HCT116 (cell line): ENCODE results near the gene UBE3B. TPM values are rescaled to one million over a fixed set of nuclear protein-coding genes. Genes with fewer than 3 reads are reported as not detected.

Source experiments
- ATAC-seq: fragments of 200-7000 bp; cut with Tn5 transposase; 2 replicates; pipeline ENCODE4 v1.9.1; 2020; ENCODE audit warnings: mild to moderate bottlenecking, moderate library complexity
- BruUV-seq: library from RNA; stranded (reverse); fragments of 400-500 nt; replicated peaks from 2 replicates; lab custom pipeline; 2021; lab: Mats Ljungman, UMichigan
- CTCF ChIA-PET: fragments of 300-600 bp; sonication (Branson Sonifier 250); formaldehyde crosslinking; loops from one replicate; lab custom pipeline; 2021; ENCODE audit warnings: antibody characterized with exemption; lab: Charles Lee
- POLR2A ChIA-PET: fragments of 300-600, 350-600 bp; sonication (Branson Sonifier 250); formaldehyde crosslinking; loops from one replicate; lab custom pipeline; 2021; ENCODE audit warnings: antibody characterized with exemption; lab: Charles Lee
- RAD21 ChIA-PET, 2 experiments: fragments of 300-600 bp; sonication (Branson Sonifier 250); formaldehyde crosslinking; loops; one replicate each; lab custom pipeline; 2023; ENCODE audit warnings: low total read pairs in 2 of 2; ENCODE audit not compliant: uncharacterized antibody in 2 of 2, unreplicated experiment in 2 of 2, low non-redundant PET in 1 of 2; lab: Charles Lee
- DNase-seq: peaks from one replicate; pipeline ENCODE4 v3.0.0-alpha.2; 2010; ENCODE audit warnings: low read depth, low spot score
- H2AFZ ChIP-seq: fragments of 200-600 bp; shearing (Covaris generic), sonication (generic); 2 replicates; pipeline ENCODE4 v1.6.1; 2017; ENCODE audit warnings: low read depth, mixed run types, mixed read lengths, antibody characterized with exemption, low read length; ENCODE audit not compliant: poor library complexity, severe bottlenecking
- H3K27ac ChIP-seq: 2 replicates; pipeline ENCODE4 v1.5.1; 2012; ENCODE audit warnings: low read depth, low read length
- H3K27me3 ChIP-seq: fragments of 200-600 bp; sonication (generic); 2 replicates; pipeline ENCODE4 v1.6.1; 2016; ENCODE audit warnings: mixed run types, low read length, mixed read lengths; ENCODE audit not compliant: insufficient read depth
- H3K36me3 ChIP-seq, 2 experiments: fragments of 200-500 bp in 1 of 2; fragments of 200-600 bp in 1 of 2; sonication (Bioruptor generic) in 1 of 2; sonication (generic) in 1 of 2; 2 replicates each; pipeline versions ENCODE4 v1.5.1 to v1.6.1; 2014 to 2016; ENCODE audit warnings: low read length in 2 of 2, inconsistent platforms in 1 of 2, mixed read lengths in 1 of 2, mixed run types in 1 of 2; ENCODE audit not compliant: insufficient read depth in 2 of 2, control insufficient read depth in 1 of 2
- H3K4me1 ChIP-seq, 2 experiments: fragments of 200-600 bp in 1 of 2; sonication (generic) in 1 of 2; 2 replicates each; pipeline versions ENCODE4 v1.5.1 to v1.6.1; 2012 to 2017; ENCODE audit warnings: low read length in 2 of 2, inconsistent platforms in 1 of 2, mild to moderate bottlenecking in 1 of 2, mixed read lengths in 1 of 2, mixed run types in 1 of 2, moderate library complexity in 1 of 2; ENCODE audit not compliant: insufficient read depth in 2 of 2, control insufficient read depth in 1 of 2
- H3K4me2 ChIP-seq: fragments of 200-600 bp; sonication (generic); 2 replicates; pipeline ENCODE4 v1.6.1; 2017; ENCODE audit warnings: mixed run types, low read length, mixed read lengths
- H3K4me3 ChIP-seq, 2 experiments: fragments of 200-600 bp in 1 of 2; sonication (generic) in 1 of 2; replicated peaks in 1 of 2; 2 replicates each; pipeline ENCODE4 v1.5.1; 2011 to 2016; ENCODE audit warnings: low read length in 2 of 2, control low read depth in 1 of 2, low read depth in 1 of 2, mild to moderate bottlenecking in 1 of 2, mixed read lengths in 1 of 2, mixed run types in 1 of 2
- H3K79me2 ChIP-seq: fragments of 200-600 bp; sonication (generic); 2 replicates; pipeline ENCODE4 v1.6.1; 2017; ENCODE audit warnings: mild to moderate bottlenecking, mixed run types, low read length, moderate library complexity, mixed read lengths; ENCODE audit not compliant: insufficient read depth
- H3K9ac ChIP-seq: fragments of 200-600 bp; sonication (generic); 2 replicates; pipeline ENCODE4 v1.6.1; 2016; ENCODE audit warnings: low read length, mixed read lengths
- H3K9me2 ChIP-seq: fragments of 200-600 bp; sonication (generic), shearing (Covaris generic); 2 replicates; pipeline ENCODE4 v1.6.1; 2017; ENCODE audit warnings: mixed run types, mild to moderate bottlenecking, moderate library complexity; ENCODE audit not compliant: insufficient read depth
- H3K9me3 ChIP-seq, 2 experiments: fragments of 200-500 bp in 1 of 2; fragments of 200-600 bp in 1 of 2; sonication (Bioruptor generic) in 1 of 2; sonication (generic) in 1 of 2; 2 replicates each; pipeline ENCODE4 v1.6.1; 2014 to 2017; ENCODE audit warnings: low read length in 2 of 2, mixed read lengths in 2 of 2, inconsistent platforms in 1 of 2, low read depth in 1 of 2, mild to moderate bottlenecking in 1 of 2, mixed run types in 1 of 2, moderate library complexity in 1 of 2; ENCODE audit not compliant: control insufficient read depth in 1 of 2, insufficient read depth in 1 of 2
- H4K20me1 ChIP-seq: fragments of 200-600 bp; sonication (generic), shearing (Covaris generic); 2 replicates; pipeline ENCODE4 v1.6.1; 2017; ENCODE audit warnings: mixed run types, mild to moderate bottlenecking, moderate library complexity; ENCODE audit not compliant: insufficient read depth
- EGR1 ChIP-seq: IDR thresholded peaks from 2 replicates; pipeline ENCODE4 v1.6.1; 2012; ENCODE audit warnings: low read depth
- EZH2 ChIP-seq: fragments of 200-600 bp; sonication (generic); IDR thresholded peaks from 2 replicates; pipeline ENCODE4 v1.6.1; 2017; ENCODE audit warnings: antibody characterized with exemption, mixed run types
- JUND ChIP-seq: IDR thresholded peaks from 2 replicates; pipeline ENCODE4 v1.6.1; 2012
- REST ChIP-seq: IDR thresholded peaks from 2 replicates; pipeline ENCODE4 v1.6.1; 2012; ENCODE audit warnings: low read depth
- intact Hi-C: fragments of 100-400 bp; cut with micrococcal nuclease; formaldehyde crosslinking; loops from 2 replicates; pipeline ENCODE4 v1.10.0; 2022
- total RNA-seq: library from RNA; stranded (reverse); gene quantifications from one replicate; pipeline ENCODE4 v1.2.1, GENCODE V29; 2021; ENCODE audit not compliant: unreplicated experiment
- TF ChIP-seq, protein P1 (sequence below): IDR thresholded peaks from 2 replicates; pipeline ENCODE4 v1.6.1; 2011; ENCODE audit warnings: mild to moderate bottlenecking, low read length, moderate library complexity; ENCODE audit not compliant: insufficient replicate concordance; ENCODE audit errors: extremely low read depth

UBE3B gene
- total RNA-seq, 1 experiment from 2014 or later: 28.9 TPM

DNA sequence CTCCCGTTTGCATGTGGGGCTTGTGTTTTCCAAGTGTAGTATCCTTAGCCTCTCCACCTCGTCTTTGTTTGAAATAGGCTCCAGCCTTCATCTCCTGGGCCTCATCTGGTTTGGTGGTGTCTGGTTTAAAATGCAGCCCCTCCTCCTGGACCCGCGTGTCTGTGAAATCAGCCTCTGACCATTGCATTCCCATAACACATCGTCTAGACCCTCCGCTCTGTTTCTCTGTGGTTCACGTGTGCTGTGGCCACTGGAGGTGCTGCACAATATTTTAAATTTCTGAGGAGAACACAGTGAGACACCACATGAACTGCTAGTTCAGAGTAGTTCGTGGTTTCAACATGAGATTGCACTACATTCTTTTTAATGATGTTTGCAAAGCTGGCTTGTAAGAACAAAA lies 35.6 kb downstream of the UBE3B start (continued):
- TF ChIP-seq, protein P1, sequence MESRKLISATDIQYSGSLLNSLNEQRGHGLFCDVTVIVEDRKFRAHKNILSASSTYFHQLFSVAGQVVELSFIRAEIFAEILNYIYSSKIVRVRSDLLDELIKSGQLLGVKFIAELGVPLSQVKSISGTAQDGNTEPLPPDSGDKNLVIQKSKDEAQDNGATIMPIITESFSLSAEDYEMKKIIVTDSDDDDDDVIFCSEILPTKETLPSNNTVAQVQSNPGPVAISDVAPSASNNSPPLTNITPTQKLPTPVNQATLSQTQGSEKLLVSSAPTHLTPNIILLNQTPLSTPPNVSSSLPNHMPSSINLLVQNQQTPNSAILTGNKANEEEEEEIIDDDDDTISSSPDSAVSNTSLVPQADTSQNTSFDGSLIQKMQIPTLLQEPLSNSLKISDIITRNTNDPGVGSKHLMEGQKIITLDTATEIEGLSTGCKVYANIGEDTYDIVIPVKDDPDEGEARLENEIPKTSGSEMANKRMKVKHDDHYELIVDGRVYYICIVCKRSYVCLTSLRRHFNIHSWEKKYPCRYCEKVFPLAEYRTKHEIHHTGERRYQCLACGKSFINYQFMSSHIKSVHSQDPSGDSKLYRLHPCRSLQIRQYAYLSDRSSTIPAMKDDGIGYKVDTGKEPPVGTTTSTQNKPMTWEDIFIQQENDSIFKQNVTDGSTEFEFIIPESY: no peak

- BruUV-seq: no TSS peak
- ChIA-PET RAD21 (no interaction called here), POLR2A (no interaction called here), CTCF (no interaction called here)
- TF ChIP-seq EZH2: no peak
- TF ChIP-seq, protein P1: no peak
- TF ChIP-seq REST: no peak
- no peak for TF ChIP-seq JUND
- no peak for TF ChIP-seq EGR1
- H4K20me1 ChIP-seq: no peaks in the 10 kb centered on the region
- no peak overlapping the region for H2AFZ ChIP-seq
- ATAC-seq (no peak), DNase-seq (no peak)
- no peaks in the 10 kb centered on the region for H3K27me3 ChIP-seq
- no peak overlapping the region for H3K9ac ChIP-seq
- H3K4me3 ChIP-seq: no peak overlapping the region
- no peaks in the 10 kb centered on the region for H3K9me3 ChIP-seq
- intact Hi-C loops: no loop called here
- no peak overlapping the region for H3K27ac ChIP-seq
- H3K79me2 ChIP-seq: no peaks in the 10 kb centered on the region
- no peaks in the 10 kb centered on the region for H3K9me2 ChIP-seq
- no peak overlapping the region for H3K4me2 ChIP-seq
- H3K36me3 ChIP-seq: peaks cover 9 to 21% of the 10 kb centered on the region in 2 experiments; a peak in 3 of 4 replicates
- no peaks in the 10 kb centered on the region for H3K4me1 ChIP-seq
Observed at GRCh38 chr12:109513977-109514376, 36.5 kb downstream of the UBE3B start.
